HK-2 (cell line): Measurements from ENCODE around the gene RETN.

Experiments
- DNase-seq: peaks from one replicate; pipeline ENCODE4 v3.0.0-alpha.2; 2018; ENCODE audit not compliant: unreplicated experiment

Gene RETN, protein sequence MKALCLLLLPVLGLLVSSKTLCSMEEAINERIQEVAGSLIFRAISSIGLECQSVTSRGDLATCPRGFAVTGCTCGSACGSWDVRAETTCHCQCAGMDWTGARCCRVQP

DNA sequence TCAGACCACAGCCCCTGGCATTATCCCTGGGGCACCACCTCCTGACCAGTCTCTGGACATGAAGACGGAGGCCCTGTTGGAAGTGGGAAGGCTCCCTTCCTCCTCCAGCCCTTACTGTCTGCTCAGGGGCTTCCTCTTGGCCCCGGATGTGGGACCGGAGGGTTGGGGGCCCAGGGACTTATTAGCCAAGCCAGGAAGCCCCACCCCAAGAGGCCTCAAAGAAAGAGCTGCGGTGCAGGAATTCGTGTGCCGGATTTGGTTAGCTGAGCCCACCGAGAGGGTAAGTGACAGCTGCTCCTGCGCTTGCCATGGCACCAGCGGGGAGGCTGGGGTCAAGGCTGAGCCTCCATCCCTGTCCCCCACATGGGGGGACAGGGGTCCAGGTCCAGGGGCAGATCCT, at the start of gene RETN:
Gene RETN, plus strand, starts transcription at position 208 of the 400 bp plus-strand sequence. CDS start 278 bp downstream, outside the sequence.
- DNase-seq, result no peak

DNA sequence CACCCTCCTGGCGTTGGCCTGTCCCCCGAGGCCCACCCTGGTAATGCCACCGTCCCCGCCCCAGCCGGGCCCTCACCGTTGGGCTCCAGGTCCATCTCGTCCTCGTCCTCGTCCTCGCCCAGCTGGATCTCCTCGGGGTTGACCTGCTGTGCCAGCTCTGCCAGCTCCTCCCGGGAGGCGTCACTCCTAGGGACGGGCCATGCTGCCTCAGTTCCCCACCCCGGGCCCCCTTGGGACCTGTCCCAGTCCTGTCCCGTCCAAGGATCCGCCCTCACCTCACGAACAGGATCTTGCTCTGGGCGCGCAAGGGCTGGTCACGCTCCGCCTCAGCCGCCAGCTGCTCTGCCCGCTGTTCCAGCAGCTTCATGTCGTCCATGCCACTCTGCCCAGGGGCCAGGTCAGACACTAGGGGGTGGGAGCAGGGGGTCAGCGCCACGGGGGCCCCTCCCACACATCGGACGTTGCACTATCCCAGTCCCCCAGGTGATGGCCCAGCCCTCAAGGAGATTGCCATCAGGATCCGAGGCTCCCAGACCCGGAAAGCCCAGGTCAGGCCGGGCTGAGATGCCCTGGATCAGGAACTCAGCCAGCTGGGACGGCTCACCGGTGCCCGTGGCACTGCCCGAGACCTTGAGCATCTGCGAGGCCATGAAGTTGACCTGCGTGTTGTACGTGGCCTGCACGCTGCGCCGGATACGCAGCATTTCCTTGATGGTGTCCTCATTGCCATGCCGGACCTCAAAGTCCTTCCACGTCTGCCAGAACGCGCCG, 49.0 kb upstream of the RETN start:
- no peak for DNase-seq

DNA sequence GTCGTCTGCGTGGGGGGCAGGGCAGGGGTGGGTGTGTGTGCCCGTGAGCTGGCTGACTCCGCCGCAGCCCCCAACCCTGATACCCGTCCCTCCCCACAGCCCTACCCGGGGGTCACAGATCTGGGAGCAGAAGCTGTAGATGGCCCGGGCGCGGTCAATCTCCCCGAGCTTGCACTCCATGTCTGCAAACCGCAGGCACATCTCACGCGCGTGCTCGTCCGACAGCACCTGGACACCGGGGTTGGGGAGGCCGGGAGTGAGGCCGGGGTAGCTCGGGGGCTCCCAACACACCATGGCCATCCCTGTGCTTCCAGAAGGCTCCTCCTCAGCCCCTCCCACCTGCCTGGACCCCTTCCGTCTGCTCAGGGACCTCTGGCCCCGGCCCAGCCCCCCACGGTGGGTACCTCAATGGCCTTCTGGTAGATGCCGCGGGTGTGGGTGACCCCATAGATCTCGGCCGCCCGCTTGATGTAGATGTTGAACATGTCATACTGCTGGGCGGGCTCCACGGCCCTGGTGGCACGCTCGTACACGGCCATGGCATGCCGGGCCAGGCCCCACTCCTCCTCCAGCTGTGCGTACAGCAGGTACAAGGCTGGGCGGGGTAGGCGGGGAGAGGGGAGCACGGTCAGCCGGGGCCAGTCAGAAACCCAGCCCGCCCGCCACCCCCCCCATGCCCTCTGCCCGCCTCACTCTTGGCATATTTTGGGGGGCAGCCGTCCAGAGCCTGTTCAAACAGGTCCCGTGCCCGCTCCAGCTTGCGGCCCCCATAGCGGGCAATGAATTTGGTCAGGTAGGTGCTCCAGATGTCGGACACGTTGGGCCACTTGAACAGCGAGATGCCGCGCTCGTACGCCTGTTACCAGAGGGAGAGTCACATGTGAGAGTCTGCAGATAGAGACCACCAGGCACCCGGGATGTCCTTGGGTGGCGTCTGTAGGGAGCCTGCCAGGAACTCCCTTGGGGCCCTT, 48.1 kb upstream of the RETN start:
- no peak for DNase-seq

DNA sequence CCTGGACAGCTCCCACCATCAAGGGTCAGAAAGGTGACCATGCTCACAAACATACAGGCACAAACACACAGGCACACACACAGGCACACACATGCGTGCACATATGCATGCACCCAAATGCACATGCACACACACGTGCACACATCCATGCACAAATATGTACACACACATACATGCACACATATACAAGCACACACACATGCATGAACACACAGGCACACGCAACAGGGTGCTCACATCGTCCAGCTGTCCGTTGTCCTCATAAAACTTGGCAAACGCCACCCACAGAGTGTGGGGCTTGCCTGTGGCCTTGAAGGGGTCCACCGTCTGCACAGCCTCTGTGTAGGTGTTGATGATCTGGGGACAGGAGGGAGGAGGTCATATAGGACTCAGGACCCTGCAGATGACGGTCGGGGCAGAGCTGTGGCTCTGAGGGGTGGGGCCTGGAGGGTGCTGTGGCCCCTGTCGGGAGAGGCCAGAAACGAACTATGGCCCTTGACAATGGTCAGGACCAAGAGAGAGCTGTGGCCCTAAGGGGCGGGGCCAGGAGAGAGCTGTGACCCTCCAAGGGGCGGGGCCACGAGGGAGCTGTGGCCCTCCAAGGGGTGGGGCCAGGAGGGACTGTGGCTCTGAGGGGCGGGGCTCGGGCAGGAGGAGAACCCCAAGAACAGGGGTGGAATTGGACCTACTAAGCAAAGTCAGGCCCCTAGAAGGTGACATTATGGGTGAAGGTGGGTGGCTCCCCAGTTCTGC, 45.7 kb upstream of the RETN start:
- DNase-seq, result no peak

DNA sequence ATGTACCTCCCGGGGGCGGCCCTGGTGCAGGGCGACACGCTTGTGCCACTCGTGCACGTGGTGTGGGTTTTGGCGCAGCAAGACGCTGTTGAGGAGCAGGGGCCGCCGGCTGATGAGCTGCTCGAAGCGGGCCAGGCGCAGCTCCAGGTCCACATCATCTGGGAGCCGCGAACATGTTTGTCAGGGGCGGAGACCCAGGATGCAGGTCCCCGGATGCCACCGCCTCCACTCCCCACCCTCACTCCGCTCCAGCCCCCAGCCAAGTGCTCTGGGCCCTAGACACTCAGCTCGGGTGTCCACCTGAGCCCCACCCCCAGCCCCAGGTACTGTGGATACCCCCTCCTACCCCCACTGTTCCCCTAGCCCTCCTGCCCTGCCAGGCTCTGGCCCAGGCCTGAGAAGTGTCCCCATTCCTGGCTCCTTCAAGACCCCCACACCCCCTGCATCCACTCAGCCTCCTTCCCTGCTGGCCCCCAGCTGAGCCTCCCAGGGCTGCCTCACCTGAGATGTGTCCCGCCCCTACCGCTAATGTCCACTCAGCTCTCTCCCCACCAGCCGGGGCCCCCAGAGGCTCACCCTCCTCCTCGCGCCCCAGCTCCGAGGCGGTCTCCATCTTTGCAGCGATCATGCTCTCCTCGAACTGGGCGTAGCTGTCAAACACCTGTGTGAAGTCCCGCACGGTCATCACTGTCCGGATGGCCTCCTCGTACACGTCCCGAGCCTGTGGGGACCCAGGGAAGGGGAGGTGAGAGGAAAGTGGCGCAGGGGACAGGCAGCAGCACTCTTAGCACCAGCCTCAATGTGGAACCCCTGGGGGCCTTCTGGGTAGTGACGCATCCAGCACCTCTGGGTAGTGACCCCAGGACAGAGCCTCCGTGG, 44.9 kb upstream of the RETN start:
- DNase-seq, result no peak

DNA sequence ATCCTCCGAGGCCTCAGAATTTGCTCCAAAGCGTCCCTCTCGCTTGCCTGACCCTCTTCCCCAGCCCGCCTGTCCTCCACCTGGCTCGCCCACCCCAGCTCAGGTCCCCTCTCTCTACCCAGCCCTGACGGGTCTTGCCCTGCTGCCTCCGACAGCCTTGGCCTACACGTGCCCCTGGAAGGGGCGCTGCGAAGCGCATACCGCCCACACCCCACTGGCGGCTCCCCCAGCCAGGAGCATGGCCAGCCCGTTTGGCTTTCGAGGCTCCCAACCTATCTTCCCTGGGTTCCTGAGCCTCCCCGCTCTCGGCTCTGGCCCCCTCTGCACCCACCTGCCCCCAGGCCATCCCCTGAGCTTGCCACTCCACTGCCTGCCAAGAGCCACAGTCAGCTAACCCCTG, 44.0 kb upstream of the RETN start:
- no peak for DNase-seq

DNA sequence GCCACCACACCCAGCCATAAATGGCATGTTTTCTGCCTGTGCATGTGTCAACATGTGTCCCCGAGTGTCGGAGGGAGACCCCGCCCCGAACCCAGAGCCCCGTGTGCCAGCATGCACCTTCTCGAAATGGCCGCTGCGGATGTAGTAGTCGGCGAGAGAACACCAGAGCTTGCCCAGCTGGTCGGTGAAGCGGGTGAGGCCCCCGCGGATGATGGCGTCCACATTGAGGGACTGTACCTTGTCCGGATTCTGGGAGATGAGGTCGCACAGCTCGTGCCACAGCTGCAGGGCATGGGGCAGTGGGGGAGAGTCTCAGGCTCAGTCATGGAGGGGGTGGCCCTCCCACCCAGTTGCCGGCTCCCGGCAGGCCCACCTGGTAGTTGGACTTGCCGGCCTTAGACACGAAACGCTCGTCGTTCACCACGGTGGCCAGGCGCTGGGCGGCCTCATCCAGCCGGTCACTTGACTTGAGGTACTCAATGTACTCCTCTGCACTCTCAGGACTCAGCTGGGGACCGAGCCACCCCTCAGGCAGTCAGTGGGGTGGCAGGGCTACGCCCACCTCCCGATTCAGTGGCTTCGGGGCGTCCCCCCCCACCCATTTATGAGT, 43.0 kb upstream of the RETN start:
- DNase-seq, result no peak

DNA sequence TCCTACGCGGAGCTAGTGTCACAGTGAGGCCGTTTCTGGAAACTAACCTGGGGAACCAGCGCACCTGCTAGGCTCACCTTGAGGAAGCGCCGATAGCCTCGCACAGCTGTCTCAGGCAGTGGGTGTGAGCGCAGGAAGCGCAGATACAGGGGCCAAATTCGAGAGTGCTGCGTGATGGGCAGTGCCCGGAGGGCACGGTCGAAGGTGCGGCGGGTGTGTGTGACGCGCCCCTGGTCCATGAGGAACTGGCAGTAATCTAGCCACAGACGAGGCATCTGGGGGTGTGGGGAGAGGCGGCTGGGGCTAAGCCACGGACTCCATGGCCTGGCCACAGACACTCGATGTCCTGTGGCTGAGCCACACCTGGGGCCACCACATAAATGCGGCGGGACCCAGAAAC, 41.7 kb upstream of the RETN start:
- DNase-seq, result no peak

DNA sequence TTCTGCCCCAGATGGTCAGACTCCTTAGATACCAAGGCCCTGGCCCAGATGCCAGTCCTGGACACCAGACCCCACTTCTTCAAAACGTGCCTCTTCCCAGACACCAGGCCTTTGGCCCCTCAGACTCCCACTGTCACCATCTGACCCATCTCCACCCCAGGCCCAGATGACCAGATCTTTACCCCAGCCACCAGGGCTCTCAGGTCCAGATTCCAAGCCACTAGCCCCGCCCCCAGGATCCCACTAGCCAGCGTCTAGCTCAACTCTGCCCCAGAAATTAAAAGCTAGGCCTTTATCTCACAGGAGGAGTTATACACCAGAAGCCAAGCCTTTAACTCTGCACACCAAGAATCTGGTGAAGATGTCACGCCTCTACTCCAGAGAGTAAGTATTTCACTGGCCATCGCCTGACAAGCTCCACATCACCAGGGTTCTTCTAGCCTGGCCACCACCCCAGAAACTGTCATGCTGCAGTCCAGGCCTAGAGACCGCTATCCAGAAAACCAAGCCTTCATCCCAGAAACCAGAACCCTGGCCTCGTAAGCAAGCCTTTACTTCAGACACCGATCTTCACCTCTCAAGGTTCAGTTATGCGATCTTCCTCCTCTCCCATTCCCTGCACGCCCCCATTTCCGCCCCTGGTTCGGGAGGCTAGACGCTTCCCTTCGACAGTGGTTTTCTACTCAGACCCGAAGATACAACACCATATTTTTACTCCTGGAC, 40.1 kb upstream of the RETN start:
- no peak for DNase-seq

DNA sequence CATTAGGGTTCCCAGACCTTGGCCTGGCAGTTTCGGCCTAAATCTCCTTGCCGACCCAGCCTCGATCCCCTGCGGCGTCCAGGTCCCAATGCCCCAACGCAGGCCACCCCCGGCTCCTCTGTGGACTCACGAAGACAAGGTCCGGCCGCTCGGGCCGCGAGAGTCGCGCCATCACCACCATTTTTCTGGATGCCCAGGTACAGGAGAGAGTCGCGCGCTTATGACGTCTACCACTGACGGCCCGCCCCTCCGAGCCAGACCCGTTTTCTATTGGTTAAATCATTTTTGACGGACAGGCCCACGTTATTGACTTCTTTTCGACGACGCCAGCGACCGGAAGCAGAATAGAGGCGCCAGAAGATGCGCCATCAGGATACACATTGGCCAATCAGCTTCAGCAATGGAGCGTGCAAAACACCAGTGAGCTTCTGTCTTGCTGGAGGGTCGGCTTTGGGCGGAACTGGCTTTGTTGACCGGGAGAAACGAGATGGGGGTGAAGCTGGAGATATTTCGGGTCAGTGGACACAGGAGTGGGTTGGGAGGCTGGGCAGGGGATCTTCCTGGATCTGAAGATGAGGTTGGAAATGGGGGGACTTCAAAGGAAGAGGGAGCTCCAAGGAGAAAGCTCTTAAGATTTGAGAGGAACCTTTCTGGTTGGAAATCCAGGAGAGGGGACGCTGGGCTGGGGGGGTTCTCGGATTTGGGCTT, 39.3 kb upstream of the RETN start, which contains the start of the genes PET100 and XAB2:
Gene PET100, plus strand, starts transcription at position 447 of the 708 bp plus-strand sequence. Its CDS starts 41 bp downstream, at position 488.
Gene XAB2, minus strand, starts transcription at position 199 of the 708 bp plus-strand sequence. Its CDS starts 18 bp downstream, at position 181.
- DNase-seq, result peak; percentile 97

DNA sequence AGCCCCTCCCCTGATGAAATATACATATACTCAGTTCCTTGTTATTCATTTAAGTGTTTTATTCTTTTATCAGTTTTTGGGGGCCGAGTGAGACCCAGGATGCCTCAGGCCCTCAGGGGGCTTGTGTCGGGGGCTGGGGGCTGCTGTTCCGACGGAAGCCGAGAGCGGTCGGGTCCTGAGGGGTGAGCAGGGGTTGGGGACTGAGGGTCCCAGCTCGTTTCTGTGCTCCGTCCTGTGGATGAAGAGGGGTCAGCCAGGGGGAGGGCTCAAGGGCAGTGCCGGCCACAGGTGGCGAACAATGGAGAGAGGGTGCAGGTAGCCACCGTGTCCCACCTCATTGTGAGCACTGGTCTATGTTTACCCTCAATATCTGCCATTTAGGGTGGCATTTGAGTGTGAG, 37.3 kb upstream of the RETN start:
- DNase-seq, result no peak

DNA sequence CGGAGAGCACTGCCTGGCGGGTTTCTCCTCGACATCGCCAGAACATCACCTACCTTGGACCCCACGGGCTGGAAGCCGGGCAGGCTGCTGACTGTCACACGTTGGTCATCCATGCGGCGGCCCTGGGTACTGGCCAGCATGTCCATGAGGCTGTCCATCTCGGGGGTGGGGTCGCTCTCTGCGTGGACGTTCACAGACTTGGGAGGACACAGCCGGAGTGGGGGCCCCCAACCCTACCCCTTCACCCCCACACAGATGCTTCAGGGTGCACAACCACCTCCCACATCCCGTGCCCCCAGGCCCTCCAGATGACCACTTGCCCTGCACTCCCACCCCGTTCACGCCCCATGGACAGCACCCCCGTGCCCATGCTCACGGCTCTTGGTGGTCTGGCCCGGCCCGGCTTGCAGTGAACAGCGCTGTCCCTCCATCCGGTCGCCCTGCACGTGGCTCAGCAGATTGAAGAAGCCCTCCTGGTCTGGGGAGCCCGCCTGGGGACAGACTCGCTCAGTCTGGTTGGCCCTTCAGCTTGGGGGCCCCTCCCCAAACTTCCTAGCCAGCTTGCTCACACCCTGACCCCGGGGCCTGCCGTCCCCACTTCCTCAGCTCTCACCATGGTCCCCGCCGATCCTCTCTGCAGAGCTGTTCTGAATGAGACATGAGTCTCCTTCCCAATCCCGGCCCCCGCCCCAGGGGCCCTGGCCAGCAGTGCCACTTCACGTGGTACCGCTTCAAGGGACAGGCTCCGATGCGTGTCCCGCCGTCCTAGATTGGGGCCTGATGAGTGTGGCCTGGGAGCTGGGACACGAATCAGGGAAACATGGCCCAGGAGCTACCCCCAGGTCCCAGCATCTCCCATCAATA, 36.3 kb upstream of the RETN start:
- DNase-seq, result no peak

DNA sequence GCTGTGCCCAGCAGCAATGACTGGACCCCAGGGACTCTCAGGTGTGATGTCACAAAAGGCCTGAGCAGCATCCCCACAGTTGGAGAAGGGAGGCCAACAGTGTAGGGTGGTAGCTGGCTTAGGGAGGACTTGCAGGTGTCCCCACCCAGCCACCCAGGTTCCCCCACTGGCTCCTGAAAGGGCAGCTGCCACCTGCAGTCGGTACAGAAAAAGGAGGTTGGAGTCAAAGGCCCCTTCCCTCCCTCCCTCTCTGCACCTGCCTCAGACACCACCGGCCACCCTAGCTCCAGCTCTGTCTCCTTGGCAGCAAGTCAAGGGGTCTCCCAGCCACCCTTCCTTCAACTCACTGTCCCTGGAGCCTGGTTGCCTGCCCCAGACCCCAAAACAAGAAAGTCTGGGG, 35.2 kb upstream of the RETN start, which contains the start of gene PCP2:
Gene PCP2, minus strand, starts transcription at position 22 of the 400 bp plus-strand sequence. CDS start 262 bp downstream, outside the sequence.
- no peak for DNase-seq

DNA sequence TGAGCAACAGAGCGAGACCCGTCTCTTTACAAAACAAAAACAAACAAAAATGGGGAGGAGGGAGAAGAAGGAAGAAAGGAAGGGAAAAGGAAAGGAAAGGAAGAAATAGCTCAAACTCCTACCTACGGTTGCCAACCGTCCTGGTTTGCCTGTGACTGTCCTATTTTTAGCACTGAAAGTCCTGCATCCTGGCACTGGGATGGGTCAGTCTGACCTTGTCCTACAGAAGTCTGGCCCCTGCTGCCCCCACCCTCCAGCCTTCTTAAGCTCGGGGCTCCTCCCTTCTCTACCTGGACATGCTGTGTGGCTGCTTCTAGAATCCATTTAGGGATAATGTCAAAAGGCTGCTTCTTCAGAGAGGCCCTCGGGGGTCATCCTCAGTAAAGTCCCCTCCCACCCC, 33.2 kb upstream of the RETN start:
- no peak for DNase-seq

DNA sequence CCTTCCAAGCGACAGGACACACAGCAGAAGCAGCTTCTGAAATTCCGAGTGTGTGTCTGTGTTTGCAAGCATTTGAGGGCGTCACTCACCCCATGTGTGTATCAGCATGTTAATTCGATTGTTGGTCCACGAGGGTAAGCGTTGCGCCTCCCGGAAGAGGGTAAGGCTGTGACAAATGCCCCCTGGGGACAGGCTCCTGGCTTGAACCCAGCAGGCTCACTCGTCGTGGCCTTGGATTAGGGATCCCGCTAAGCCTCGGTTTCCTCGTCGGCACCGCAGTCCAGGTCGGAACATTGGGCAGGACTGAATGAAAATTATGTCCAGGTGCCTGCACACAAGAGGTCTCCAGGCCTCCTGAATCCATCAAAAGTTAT, 32.5 kb upstream of the RETN start:
- DNase-seq, result no peak

DNA sequence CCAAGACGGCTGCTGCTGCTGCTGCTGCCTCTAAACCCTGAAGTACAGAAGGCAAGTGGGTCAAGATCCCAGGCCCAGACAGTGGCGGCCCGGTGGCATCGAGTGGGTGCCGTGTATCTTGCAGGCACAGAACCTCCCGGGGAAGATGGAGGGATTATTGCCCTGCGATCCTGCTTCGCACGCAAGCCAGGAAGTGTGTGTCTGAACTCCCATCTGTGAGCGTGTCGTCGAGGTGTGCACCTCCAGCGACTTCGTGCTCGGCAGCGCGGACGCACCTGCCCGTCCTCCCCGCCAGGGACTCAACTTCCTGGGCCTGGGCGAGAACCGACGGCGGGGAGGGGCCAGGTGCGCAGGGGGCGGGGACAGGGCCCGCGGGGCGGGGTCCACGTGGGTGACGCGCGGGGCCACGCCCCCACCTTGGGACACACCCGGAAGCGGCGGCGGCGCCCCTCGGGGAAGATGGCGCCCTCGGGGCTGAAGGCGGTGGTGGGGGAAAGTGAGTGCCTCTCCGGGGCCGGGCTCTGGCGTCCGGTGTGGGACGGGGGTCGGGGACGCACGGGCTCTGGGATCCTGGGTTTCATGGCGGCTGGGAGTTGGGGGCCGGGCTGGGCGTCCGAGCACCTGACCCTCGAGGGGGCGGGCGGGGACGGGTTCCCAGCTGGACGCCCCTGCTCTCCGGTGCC, 32.0 kb upstream of the RETN start, which contains the start of gene STXBP2:
Gene STXBP2, plus strand, starts transcription at position 420 of the 683 bp plus-strand sequence. Its CDS starts 40 bp downstream, at position 460.
- peak; percentile 89 for DNase-seq
